ENCODE data around the gene TMEM115.

The TMEM115 gene

DNA sequence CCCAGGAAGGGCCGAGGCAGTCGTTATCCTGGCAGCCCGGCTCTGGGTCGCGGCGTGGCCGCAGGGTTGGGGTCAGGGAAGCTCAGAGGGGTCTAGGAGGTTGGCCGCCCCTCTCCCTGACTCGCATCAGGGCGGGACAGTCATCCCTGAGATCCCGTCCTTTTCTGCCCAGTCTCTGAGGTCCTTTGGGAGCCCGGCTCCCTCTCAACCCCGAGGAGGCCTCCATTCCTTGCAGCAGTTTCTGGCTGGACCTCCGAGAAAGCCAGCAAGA lies 37.3 kb downstream of the TMEM115 start:
- DNase-seq (ENCODE audit: low spot score) (peak; percentile 41), ATAC-seq (ENCODE audit: low read depth) (no peak)
- no peaks in the 10 kb centered on the region for H3K27me3 ChIP-seq (ENCODE audit: insufficient read depth, poor library complexity, severe bottlenecking)
- peak overlapping the region; percentile 83 for H3K4me3 ChIP-seq (ENCODE audit: severe bottlenecking)
- peaks cover 47% of the 10 kb centered on the region for H3K36me3 ChIP-seq (ENCODE audit: low read depth)
- TF ChIP-seq, protein P1, sequence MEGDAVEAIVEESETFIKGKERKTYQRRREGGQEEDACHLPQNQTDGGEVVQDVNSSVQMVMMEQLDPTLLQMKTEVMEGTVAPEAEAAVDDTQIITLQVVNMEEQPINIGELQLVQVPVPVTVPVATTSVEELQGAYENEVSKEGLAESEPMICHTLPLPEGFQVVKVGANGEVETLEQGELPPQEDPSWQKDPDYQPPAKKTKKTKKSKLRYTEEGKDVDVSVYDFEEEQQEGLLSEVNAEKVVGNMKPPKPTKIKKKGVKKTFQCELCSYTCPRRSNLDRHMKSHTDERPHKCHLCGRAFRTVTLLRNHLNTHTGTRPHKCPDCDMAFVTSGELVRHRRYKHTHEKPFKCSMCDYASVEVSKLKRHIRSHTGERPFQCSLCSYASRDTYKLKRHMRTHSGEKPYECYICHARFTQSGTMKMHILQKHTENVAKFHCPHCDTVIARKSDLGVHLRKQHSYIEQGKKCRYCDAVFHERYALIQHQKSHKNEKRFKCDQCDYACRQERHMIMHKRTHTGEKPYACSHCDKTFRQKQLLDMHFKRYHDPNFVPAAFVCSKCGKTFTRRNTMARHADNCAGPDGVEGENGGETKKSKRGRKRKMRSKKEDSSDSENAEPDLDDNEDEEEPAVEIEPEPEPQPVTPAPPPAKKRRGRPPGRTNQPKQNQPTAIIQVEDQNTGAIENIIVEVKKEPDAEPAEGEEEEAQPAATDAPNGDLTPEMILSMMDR (IDR thresholded peaks at IDR 0.05; ENCODE audit: poor library complexity, severe bottlenecking): no peak
- peak overlapping the region; percentile 59 for H3K27ac ChIP-seq (ENCODE audit: poor library complexity, severe bottlenecking)
- peaks cover 10% of the 10 kb centered on the region for H3K4me1 ChIP-seq (ENCODE audit: insufficient read depth, poor library complexity, severe bottlenecking)
- no peaks in the 10 kb centered on the region for H3K9me3 ChIP-seq (ENCODE audit: severe bottlenecking)

DNA sequence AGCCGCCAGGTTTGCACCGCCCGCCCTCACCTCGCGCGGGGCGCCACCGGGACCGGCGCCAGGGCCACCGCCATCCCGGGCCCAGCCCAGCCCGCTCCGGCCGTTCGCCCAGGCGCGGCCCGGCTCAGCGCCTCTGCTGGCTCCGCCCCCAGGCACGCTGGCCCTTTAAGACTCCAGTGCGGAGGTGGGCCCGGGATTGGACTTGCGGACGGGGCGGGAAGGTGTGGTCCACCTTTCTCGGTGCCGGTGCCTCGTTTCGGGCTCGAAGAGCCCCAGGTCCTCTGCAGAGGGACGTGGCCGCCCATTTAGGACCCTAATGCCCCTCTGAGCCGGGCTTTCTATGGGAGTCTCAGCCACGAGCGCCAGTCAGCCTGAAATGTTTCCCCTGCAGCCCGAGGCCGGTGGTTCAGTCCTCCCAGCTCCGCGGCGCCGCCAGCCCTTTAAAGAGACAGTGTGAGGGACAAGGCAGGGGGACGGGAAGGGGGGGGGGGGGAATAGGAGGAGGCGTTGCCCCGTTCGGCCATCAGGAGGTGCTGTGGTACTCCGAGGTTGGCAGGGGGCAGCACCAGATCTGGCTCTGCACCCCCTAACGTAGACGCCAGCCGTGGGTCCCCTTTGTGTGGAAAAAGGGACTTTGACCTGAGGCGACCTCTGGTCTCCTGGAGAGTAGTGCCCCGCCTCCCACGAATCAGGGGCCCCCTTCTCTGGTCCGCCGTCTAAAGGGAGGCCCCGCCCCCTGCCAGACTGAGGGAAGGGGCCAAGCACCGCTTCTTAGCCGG lies 37.8 kb downstream of the TMEM115 start:
- peaks cover 42% of the 10 kb centered on the region for H3K36me3 ChIP-seq (ENCODE audit: low read depth)

DNA sequence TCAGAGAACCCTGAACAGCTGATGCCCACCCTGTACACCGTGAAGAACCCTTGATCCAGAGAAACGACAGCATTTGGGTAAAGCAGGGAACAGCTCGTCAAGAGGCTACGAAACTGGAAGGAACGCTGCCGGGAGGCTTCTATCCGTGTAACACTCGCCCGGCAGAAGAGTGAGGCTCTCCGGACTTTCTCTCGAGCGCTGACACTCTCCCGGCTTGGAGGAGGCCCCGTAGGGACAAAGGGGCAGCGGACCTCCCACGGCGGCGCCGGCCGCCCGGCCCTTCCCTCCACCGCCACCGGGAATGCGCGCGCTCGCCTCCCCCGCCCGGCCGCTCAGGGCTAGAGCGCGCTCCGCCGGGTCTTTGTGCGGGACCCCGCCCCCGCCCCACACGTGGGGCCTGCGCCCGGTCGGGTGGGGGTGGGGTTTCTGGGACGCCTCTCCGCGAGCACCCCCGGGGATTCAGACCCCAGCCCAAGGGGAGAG lies 38.4 kb downstream of the TMEM115 start:
- ATAC-seq (ENCODE audit: low read depth): peak; percentile 17; the same call in 2 of the 3 replicates

More for the DNA sequence above, 37.8 kb downstream of the TMEM115 start:
- Histone ChIP-seq H3K27me3 (ENCODE audit: insufficient read depth, poor library complexity, severe bottlenecking) (no peaks in the 10 kb centered on the region), H3K9me3 (ENCODE audit: severe bottlenecking) (no peaks in the 10 kb centered on the region), H3K4me1 (ENCODE audit: insufficient read depth, poor library complexity, severe bottlenecking) (peaks cover 12% of the 10 kb centered on the region), H3K27ac (ENCODE audit: poor library complexity, severe bottlenecking) (peak overlapping the region; percentile 59), H3K4me3 (ENCODE audit: severe bottlenecking) (peak overlapping the region; percentile 83)
- TF ChIP-seq, protein P1 (IDR thresholded peaks at IDR 0.05; ENCODE audit: poor library complexity, severe bottlenecking): peak; percentile 75
- DNase-seq (ENCODE audit: low spot score) (peak; percentile 92), ATAC-seq (ENCODE audit: low read depth) (peak; percentile 49)

DNA sequence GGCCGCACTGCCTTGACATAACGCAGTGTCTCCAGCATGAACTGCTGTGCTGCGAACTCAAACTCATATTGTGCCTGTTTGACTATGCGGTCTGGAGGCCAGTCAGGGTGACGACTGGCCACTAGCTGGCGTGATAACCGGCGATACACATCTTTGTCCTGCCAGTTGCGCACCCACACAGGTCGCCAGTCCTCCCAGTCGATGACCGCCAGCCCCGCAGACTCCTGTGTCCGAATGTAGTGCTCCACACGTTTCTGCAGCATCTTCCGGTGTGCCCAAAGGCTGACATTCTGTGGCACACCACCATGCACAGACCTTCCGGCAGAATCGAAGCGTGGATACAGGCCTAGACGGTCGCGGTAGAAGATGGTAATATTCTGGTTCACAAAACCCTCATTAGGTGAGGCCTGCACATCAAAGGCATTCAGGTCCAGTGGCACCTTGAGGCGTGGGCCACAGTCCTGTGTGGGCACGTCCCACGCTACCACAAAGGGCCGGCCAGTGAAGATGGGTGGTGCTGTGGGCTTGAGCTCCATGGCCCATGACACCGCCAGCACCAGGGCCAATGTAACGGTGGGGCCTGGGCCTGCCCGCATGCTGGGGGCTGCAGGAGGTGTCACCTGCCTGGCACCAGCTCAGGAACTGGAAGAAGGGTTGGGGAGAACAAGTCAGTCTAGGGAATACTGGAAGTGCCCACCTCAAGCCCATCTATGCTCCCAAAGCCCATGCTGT lies 39.3 kb downstream of the TMEM115 start:
- ATAC-seq (ENCODE audit: low read depth) (no peak), DNase-seq (ENCODE audit: low spot score) (peak; percentile 60)
- H3K27ac ChIP-seq (ENCODE audit: poor library complexity, severe bottlenecking): peak overlapping the region; percentile 59
- H3K4me3 ChIP-seq (ENCODE audit: severe bottlenecking): peak overlapping the region; percentile 83
- H3K36me3 ChIP-seq (ENCODE audit: low read depth): peaks cover 43% of the 10 kb centered on the region
- TF ChIP-seq, protein P1 (IDR thresholded peaks at IDR 0.05; ENCODE audit: poor library complexity, severe bottlenecking): peak; percentile 8
- no peaks in the 10 kb centered on the region for H3K27me3 ChIP-seq (ENCODE audit: insufficient read depth, poor library complexity, severe bottlenecking)
- peaks cover 19% of the 10 kb centered on the region for H3K4me1 ChIP-seq (ENCODE audit: insufficient read depth, poor library complexity, severe bottlenecking)
- H3K9me3 ChIP-seq (ENCODE audit: severe bottlenecking): no peaks in the 10 kb centered on the region

More for the DNA sequence above, 38.4 kb downstream of the TMEM115 start:
- peaks cover 18% of the 10 kb centered on the region for H3K4me1 ChIP-seq (ENCODE audit: insufficient read depth, poor library complexity, severe bottlenecking)
- H3K36me3 ChIP-seq (ENCODE audit: low read depth): peaks cover 39% of the 10 kb centered on the region
- H3K4me3 ChIP-seq (ENCODE audit: severe bottlenecking): peak overlapping the region; percentile 83
- no peaks in the 10 kb centered on the region for H3K9me3 ChIP-seq (ENCODE audit: severe bottlenecking)
- TF ChIP-seq, protein P1 (IDR thresholded peaks at IDR 0.05; ENCODE audit: poor library complexity, severe bottlenecking): no peak
- peak; percentile 67 for DNase-seq (ENCODE audit: low spot score)
- no peaks in the 10 kb centered on the region for H3K27me3 ChIP-seq (ENCODE audit: insufficient read depth, poor library complexity, severe bottlenecking)
- H3K27ac ChIP-seq (ENCODE audit: poor library complexity, severe bottlenecking): peak overlapping the region; percentile 59
